ENCODE measurements around the gene ABCA7.

ABCA7 gene

DNA sequence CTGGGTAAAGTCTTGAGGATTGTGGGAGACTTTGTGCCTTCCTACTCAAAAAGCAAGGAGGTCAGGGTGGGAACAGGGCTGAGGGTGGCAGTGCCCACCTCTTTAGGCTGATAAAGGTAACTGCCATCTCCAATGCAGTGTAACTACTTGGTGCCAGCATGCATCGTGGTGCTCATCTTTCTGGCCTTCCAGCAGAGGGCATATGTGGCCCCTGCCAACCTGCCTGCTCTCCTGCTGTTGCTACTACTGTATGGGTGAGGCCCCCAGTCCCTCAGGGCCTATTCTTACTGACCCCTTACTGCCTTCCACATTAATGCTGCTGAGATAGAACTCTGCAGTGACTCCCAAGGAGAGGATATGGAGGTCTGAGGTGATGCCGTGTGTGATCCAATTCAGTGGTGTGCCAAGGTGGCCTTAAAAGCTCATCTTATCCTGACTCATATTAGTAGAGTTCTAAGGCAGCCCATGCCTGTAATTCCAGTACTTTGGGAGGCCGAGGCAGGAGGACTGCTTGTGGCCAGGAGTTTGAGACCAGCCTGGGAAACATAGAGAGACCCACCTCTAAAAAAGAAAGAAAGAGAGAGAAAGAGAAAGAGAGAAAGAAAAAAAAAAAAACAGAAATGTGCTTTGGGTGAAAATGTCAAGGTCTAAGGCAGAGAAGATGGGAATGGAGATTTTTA, 17.4 kb downstream of the ABCA7 start:
- peak; percentile 53 for DNase-seq

DNA sequence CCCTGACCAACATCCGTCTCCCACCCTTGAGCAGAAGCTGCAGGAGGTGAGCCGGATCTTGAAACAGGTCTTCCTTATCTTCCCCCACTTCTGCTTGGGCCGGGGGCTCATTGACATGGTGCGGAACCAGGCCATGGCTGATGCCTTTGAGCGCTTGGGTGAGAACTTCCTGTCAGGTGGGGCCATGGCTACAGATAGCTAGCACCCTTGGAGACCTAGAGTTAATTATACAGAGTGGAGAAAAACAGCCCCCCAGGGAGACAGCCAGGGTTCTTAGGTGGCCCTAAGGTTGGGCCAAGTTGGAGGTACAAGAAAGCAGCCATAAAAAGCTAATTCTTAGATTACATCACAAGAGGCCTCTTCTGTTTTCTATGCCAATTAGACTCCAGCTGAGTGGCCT, 18.2 kb downstream of the ABCA7 start:
- DNase-seq, result no peak

DNA sequence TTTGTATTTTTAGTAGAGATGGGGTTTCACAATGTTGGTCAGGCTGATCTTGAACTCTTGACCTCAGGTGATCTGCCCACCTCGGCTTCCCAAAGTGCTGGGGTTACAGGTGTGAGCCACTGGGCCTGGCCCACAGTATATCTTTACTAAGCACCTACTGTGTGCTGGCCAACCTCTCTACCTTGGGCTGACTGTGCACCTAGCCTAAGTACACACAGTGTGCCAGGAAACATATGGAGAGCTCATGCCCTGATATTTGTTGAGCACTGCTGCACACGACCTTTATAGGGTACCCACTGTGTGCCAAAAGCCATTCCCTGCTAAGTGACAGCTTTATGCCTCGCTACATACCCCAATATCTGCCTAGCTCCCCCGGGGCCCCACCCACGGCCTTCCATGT, 20.8 kb downstream of the ABCA7 start:
- DNase-seq, result no peak

DNA sequence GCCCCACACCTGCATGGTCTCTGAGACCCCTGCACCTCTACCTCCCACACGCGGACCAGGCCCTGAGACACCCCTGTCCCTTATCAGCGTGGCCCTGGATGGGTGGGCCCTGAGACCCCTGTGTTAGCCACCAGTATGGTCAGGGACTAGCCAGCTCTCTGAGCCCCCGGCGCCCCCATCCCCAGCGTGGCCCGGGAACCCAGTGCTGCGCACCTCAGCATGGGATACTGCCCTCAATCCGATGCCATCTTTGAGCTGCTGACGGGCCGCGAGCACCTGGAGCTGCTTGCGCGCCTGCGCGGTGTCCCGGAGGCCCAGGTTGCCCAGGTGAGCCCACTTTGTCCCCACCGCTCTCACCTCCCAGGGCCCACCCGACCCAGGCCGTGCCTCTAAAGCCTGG, 22.1 kb downstream of the ABCA7 start:
- DNase-seq, result no peak

DNA sequence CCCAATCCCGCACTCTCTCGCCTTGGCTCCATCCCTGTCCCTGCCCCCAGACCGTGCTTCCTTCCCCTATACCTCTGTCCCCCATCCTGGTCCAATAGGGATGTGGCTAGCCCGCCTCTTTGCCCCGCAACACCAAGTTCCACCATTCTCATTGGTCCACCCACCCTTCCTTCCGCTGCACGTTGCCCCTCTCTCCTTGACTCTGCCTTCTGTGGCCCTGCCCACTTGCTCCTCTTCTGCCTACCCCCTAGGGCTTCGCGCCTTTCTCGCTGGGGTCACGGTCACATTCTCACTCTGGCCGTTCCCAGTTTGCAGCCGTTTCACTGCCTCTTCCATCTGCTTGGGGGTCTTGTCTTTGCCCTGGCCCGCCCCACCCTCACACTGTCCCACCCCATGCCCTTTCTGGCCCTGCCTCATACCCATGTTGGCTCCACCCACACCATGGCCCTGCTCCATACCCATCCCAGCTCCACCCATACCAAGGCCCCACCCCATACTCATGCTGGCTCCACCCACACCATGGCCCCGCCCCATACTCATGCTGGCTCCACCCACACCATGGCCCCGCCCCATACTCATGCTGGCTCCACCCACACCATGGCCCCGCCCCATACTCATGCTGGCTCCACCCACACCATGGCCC, 22.6 kb downstream of the ABCA7 start:
- DNase-seq, result no peak

DNA sequence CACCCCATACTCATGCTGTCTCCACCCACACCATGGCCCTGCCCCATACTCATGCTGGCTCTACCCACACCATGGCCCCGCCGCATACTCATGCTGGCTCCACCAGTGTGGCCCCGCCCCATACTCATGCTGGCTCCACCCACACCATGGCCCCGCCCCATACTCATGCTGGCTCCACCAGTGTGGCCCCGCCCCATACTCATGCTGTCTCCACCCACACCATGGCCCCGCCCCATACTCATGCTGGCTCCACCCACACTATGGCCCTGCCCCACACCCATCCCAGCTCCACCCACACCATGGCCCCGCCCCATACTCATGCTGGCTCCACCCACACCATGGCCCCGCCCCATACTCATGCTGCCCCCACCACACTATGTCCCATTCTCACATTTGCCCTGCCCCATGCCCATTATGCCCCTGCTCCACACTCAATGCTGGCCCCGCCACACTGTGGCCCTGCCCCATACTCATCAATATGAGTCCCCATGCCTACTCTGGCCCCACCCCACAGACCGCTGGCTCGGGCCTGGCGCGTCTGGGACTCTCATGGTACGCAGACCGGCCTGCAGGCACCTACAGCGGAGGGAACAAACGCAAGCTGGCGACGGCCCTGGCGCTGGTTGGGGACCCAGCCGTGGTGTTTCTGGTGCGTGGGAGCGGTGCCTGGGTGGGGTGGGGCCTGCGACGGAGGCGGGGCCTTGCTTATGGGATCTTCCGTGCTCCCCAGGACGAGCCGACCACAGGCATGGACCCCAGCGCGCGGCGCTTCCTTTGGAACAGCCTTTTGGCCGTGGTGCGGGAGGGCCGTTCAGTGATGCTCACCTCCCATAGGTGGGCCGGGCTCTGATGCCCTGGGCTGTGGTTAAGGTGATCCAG, 23.4 kb downstream of the ABCA7 start:
- DNase-seq, result no peak

DNA sequence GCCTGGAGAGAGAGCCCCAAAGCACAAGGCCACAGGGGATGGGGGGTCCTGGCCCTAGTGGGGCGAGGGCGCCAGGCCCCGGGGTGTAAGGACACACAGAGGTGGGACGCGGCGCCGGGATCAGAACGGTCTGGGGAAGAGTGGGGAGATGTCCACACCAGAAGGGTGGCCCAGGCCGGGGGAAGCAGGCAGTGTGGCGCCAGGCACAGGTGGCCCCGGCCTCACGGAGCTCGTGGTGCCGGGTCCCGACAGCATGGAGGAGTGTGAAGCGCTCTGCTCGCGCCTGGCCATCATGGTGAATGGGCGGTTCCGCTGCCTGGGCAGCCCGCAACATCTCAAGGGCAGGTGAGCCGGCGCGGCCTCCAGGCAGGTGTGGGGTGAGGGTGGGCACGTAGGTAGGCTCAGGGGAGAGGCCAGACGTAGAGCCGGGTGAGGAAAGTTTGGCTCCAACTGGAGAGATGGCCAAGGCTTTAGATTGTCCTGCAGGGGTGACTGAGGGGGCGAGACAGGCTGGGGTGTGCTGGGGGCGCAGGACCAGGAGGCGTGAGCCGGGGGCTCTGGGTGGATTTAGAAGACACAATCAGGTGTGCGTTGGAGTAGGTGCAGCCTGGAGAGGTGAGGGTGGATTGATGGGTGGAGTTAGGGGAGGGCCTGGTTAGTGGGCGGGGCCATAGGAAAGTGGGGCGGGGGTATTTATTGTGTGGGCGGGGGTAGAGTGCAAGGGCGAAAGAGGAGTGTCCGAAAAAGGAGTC, 24.2 kb downstream of the ABCA7 start:
- no peak for DNase-seq

DNA sequence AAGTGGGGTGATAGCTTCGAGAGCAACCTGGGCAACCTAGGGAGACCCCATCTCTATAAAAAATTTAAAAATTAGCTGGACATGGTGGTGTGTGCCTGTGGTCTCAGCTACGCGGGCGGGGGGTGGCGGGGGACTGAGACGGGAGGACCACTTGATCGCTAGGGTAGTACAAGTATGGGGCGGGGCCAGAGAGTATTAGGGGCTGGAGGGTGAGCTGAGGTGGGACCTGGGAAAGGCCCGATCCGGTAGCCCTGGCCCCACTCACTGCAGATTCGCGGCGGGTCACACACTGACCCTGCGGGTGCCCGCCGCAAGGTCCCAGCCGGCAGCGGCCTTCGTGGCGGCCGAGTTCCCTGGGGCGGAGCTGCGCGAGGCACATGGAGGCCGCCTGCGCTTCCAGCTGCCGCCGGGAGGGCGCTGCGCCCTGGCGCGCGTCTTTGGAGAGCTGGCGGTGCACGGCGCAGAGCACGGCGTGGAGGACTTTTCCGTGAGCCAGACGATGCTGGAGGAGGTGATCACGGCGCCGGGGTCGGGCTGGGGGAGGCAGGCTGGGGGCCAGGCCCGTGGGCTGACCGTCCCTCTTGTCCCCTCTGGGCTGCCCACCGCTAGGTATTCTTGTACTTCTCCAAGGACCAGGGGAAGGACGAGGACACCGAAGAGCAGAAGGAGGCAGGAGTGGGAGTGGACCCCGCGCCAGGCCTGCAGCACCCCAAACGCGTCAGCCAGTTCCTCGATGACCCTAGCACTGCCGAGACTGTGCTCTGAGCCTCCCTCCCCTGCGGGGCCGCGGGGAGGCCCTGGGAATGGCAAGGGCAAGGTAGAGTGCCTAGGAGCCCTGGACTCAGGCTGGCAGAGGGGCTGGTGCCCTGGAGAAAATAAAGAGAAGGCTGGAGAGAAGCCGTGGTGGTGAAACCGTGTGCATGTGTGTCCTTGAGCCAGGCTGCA, 25.0 kb downstream of the ABCA7 start:
- peak; percentile 36 for DNase-seq

DNA sequence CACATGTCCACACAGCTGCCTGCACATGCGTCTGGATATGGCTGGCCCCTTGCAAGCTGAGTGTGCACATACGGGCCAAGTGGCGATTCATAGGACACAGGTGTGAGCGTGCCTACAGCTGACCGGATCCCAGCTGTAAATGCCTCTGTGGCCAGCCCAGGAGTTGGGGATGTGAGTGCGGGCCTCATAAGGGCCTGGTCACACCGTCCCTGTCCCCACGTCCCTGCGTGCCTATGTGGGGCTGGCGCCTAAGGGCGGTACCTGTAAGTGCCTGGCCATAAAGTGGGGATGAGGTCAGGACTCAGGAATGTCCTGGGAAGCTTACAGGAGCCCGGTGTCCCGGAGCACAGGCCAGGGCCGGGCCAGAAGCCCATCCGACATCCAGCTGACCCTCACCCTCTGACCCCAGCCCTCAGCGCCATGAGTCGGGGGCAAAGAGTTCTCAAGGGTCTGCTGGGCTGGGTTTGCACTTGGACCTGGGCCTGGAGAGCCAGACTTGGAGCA, 25.8 kb downstream of the ABCA7 start:
- no peak for DNase-seq

DNA sequence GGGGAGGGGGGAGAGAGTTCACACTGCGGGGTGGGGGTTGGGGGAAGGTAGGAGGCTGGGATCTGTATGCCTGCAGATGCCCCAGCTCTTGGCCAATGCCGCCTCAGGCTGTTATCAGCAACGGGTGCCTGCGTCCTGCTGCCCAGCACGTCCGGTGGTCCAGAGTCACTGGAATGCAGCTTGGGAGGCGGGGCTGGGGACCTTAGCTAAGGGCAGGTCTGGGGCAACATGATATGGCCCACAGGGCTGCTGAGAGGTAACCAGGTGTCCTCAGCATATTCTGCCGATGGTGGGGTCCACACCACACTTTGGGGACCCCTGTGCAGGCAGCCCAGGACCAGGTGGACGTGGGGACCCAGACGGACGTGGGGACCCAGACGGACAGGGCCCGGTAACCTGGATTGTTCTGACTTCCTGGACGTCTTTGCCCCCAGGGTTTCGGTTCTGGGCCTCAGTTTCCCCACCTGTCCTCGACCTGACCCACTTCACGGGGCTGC, 26.4 kb downstream of the ABCA7 start:
- DNase-seq, result no peak

DNA sequence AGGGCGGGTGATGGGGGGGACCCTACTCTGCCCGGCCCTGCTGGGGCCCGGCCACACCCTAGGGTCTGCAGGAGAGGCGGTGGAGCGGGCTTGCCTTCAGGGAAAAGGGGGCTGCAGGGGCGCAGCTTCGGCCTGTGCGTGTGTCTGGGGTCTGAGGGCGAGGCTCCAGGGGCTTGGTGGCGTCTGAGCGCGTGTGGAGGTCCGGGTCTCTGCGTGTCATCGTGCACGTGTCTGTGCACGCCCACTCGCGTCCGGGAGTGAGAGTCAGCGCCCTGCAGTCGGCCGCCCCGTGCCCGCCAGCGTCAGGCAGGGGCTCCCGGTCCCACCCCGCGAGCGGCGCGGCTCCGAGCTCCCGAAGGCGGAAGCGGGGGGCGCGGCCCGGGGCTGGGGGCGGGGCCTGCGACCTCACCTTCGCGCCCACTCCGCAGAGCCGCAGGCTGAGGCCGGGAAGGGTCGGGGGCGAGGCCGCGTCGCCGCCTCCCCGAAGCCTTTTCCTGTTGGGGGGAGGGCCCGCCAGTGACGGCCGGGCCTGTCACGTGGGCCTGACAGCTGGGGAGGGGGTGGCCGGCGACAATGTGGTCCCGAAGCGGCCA, 26.9 kb downstream of the ABCA7 start, which contains the start of gene ARHGAP45:
Gene ARHGAP45, plus strand, starts transcription at position 420 of the 593 bp plus-strand sequence. CDS start 239 bp downstream, outside the sequence.
- no peak for DNase-seq

DNA sequence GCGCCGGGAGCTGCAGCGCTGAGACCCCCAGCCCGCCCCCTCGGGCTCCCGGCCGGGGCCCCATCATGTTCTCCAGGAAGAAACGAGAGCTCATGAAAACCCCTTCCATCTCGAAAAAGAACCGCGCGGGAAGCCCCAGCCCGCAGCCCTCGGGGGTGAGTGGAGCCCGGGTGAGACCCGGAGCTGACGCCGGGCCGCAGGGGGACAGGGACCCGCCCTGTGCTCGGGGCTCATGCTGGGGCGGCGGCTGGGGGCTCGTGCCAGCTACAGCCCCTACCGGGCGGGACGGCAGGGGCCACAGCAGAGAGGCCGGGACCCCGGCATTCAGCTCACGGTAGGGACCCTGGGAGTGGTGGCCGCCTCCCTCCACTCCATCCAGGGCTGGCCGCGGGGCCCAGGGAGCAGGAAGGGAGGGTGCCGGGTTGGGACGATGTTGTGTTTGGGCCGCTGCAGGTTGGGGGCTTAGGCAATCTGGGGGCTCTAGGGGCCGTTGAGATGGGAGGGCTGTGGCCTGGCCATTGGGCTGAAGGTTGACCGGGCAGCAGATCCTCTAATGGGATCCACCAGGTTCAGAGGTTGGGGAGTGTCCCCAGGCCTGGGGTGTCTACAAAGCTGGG, 27.5 kb downstream of the ABCA7 start:
- no peak for DNase-seq

DNA sequence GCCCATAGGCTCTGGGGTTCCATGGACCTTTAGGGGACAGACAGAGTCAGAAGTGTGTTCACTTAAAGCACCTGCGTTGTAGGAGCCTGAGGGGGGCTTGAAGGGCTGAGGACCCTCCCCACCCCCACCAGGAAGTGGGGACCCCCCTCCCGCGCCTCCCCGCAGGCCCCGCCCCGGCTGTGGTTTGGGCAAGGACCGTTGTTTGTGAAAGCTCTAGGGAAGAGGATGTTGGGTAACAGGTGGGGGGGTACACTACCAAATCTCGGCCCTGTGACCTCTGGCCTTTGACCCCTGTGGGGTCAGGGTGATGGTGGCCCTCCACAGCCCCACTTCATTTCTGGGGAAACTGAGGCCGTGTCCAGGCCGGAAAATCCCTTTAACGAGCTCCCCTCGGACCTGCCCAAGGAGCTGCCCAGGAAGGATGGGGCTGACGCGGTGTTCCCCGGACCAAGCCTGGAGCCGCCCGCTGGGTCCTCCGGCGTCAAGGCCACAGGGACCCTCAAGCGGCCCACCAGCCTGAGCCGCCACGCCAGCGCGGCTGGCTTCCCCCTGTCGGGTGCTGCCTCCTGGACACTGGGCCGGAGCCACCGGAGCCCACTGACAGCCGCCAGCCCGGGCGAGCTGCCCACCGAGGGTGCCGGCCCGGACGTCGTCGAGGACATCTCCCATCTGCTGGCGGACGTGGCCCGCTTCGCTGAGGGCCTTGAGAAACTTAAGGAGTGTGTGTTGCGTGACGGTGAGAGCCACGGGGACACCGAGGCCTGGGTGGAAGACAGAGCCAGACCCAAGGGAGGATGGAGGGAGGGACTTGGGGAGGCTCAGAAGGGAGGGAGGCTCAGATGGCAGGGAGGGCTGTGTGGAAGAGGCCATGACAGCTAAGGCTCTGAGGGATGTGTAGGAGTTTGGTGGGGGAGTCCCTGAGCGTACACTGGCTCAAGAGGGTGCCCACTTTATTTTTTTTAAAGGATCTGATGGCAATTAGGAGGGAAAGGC, 28.4 kb downstream of the ABCA7 start:
- no peak for DNase-seq

DNA sequence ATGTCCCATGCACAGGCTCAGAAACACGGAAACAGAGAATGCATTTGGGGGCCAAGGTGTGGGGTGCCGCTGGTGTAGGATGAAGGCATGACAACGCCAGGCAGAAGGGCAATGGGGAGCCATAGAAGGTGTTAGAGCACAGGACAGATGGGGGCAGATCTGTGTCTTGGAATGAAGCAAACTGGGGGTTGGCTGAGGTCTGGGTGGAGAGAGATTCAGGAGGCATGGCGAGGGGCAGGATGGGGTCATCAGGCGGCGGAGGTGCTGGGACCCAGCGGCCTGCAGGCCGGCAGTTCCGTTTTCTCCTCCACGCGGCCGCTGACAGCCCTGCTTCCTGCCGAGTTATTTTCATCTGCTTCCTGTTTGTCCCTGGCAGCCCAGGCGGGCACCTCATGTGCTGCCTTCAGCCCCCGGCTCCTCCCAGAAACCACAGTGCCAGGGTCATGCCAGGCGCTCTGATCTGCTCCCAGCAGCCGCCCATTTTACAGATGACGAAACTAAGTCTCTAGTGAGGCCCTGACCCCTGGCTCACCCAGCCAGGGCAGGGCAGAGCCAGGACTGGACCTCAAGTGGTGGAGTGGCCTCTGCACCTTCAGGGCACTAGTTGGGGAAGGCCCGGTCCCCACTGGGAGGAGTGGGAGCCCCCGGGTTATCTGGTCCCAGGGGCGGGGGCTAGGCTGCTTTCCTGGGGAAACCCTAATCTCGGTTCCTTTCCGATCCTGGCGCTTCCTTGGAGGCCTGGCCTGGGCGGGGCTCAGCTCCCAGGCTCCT, 29.3 kb downstream of the ABCA7 start:
- no peak for DNase-seq

DNA sequence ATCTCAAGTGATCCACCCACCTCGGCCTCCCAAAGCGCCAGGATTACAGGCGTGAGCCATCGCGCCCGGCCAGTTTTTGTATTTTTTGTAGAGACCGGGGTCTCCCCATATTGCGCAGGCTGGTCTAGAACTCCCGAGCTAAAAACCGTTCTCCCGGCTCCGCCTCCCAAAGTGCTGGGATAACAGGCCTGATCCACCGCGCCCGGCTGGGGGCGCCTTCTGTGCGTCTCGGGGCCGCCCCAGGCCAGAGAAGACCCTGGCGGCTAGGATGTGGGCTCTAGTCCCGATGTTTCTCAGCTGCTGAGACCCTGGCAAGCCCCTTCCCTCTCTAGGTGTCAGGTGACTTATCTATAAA, 30.6 kb downstream of the ABCA7 start:
- no peak for DNase-seq

DNA sequence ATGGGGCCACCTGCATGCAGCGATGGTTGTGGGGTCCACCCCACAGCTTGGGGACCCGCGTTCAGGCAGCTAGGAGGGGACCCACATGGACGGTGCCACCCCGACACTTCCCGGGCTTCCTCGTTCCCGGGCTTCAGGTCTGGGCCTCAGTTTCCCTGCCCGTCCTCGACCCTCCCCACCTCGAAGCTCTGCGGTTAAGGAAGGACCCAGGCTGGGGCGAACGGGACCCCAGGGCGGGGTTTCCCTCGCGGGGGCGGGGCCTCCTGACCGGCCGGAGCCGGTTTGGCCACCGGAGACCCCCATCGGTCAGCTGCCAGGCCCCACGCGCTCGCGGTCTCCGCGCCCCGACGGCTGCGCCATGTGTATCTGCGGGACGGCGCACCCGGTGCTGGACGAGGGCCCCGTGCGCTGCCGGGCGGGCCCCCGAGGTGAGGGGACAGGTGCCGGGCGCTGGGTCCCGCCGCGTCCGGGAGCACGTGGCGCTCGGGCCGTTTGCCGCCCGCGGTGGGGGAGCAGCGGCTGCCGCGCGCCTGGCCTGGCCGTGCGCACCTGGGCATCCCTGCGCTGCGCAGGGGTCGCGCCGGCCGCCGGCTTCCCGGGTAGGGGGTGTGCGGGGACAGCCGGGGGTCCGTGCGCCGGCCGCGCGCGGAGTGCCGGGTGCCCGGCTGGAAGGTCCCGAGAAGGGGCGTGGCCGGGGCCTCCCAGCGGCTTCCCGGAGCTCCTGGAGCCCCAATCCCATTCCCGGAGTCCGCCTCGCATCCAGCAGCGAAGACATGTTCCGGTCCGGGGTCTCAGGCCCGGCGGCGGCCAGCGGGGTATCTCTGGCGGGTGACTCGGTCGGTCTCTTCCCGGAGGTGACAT, 31.3 kb downstream of the ABCA7 start:
- DNase-seq, result no peak

DNA sequence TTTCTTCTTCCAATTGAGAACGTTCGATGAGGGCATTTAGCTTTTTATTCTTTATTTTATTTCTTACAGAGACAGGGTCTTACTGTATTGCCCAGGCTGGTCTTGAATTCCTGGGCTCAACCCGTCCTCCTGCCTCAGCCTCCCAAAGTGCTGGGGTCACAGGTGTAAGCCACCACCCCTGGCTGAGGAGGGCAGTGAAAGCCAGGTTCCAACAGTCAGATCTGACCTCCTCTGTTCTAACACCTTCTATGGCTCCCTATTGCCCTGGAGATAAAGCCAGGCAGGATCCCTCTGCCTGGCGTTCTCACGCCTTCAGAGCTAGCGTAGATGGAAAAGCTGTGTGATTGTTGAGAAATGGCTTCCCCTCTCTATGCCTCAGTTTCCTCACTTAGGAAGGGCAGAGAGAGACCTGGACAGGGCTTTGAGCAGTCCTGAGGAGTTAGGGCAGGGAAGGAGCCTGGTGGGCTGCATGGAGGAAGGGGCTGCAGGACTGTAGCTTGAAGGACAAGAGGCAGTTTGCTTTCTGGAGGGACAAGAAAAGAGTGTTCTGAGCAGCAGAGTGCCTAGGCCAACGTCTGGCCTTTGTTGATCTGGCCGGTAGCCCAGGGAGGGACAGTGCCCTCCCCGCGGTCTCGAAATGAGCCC, 32.6 kb downstream of the ABCA7 start:
- no peak for DNase-seq
